ENCODE data around the gene LGALSL.

GRCh38 chr2:64448041-64448426, 5.9 kb upstream of the LGALSL start:
- TF ChIP-seq EZH2phosphoT487 (IDR thresholded peaks at IDR 0.05; ENCODE audit: insufficient read depth, low read depth) (no peak), EZH2 (IDR thresholded peaks at IDR 0.05; ENCODE audit: insufficient read depth, poor library complexity, severe bottlenecking) (no peak)

Data from GM23248 (cell line).